GM21737 (cell line): ENCODE data around the gene TBC1D16.
"Not testable (repeated sequence)": the region's sequence is repeated elsewhere in the genome, so short reads cannot be mapped to it uniquely, and the experiment has no call there.

Experiments
- ATAC-seq: cut with Tn5 transposase; IDR thresholded peaks from one replicate; pipeline ENCODE4 v1.9.1; 2021; ENCODE audit warnings: mild to moderate bottlenecking, moderate library complexity; ENCODE audit not compliant: unreplicated experiment

TBC1D16 gene

GRCh38 chr17:79977161-79977631 is 58.5 kb downstream of the TBC1D16 start:
- ATAC-seq, result no peak

GRCh38 chr17:79976451-79976850 is 59.2 kb downstream of the TBC1D16 start:
- no peak for ATAC-seq

DNA sequence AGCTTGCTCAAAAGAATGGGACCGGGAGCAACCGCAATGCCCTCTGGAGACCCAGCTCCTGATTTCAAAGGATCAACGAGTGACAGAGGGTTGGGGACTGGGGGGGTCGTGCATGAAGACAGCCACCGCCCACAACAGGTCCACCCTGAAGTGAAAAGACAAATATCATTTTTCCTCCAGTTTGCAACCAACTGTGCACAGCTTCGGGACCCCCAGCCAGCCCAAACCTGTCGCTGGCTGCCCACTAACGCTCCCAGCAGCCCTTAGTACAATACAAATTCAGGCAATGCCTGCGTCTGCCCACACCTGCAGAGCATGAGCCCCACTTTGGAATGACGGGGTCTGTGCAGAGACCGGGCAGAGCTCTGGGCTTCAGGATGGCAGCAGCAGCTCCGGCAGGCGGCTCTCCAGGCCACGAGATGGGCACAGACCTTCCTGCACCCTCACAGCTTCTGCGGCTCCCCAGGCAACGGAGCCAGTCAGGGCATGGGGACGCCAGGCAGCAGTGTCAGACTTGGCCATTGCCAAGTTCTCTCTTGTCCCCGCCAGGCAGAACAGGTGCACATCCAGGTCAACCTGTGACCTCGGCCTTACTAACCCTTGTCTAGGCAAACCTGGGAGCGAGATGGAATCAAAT is 60.1 kb downstream of the TBC1D16 start:
- no peak for ATAC-seq

- ATAC-seq, result no peak
These were observed 60.8 kb downstream of the TBC1D16 start for GRCh38 chr17:79974566-79975497.

DNA sequence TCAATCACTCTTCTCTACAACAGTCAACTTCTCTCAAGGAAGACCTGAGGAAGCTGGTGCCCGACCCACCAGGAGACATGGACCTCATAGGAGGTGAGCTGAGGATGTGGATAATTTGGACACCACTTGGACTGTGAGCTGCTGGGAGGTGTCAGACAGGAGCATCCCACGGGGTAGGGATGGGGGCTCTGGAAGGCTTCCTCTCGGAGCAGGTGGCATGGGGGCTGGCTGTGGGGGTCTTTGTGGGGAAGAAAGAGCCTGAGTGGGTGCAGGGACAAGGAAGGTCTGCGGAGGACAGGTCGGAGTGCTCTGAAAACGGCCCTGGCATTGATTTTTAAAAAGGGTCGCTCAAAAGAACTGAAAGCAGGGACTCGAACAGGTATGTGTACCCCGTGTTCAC is 64.0 kb downstream of the TBC1D16 start:
- ATAC-seq, result no peak

DNA sequence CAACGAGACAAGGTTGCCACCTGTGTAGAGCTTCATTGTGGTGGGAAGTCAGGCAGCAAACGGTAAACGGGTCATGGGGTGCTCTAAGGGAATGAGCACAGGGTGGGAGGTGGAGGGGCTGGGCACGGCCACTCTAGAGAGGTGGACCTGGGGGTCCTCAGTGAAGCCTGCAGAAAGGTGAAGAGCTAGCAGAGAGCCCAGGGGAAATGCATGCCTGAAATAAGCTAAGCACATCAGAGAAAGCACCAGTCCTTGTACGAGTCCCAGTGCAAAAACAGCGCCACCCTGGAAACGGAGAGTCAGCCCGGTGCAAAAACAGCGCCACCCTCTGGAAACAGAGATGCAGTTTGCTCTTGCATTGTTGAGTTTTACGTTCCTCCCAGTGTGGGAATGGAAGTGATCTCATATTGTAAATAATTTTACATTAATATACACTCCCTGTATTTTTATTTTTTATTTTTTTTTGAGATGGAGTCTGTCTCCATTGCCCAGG is 65.0 kb downstream of the TBC1D16 start:
- ATAC-seq, result no peak

- ATAC-seq, result no peak
These were observed 65.8 kb downstream of the TBC1D16 start for GRCh38 chr17:79969906-79970305.

GRCh38 chr17:79968116-79968515 is 67.6 kb downstream of the TBC1D16 start:
- no peak for ATAC-seq

GRCh38 chr17:79966681-79967080 is 69.0 kb downstream of the TBC1D16 start:
- ATAC-seq, result no peak

GRCh38 chr17:79965806-79966205 is 69.9 kb downstream of the TBC1D16 start:
- no peak for ATAC-seq

- ATAC-seq, result not testable (repeated sequence)
These were observed 73.2 kb downstream of the TBC1D16 start for GRCh38 chr17:79962467-79962866.

GRCh38 chr17:79961567-79961966 is 74.1 kb downstream of the TBC1D16 start:
- not testable (repeated sequence) for ATAC-seq

DNA sequence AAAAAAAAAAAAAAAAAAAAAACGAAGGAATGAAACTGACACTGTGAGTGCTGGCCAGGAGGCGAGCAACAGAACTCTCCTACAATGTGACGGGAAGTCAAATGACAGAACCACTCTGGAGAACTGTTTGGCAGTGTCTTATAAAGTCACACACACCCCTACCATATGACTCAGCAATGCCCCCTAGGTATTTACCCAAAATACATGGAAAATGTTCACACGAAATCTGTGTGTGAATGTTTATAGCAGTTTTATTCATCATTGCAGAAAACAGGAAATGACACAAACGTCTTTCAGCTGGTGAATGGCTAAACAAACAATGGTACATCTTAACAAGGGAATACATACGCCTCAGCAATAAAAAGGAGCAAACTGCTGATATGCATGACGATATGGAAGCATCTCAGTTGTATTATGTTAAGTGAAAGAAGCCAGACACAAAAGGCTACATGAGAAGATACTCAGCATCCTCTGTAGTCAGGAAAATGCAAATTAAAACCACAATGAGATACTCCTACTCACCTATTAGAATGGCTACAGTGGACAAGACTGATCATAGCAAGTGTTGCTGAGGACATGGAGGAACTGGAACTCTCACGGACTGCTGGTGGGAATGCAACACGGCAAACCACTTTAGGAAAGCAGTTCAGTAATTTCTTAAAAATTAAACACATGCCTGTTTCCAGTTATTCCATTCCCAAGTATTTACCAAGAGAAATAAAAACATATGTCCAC is 74.7 kb downstream of the TBC1D16 start:
- ATAC-seq, result no peak

DNA sequence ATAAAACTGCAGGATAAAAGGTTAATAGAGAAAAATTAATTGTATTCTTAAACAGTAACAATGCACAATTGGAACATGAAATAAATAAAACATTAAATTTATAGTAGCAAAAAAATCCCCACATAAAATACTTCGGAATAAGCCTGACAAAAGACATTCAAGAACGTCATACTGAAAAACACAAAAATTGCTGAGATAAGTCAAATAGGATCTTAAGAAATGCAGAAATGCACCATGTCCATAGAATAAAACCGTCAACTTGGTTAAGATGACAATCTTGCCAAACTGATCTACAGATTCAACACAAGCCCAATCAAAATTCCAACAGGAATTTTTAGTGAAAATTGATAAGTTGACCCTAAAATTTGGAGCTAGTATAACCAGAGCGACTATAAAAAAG is 76.6 kb downstream of the TBC1D16 start:
- no peak for ATAC-seq

GRCh38 chr17:79956853-79957252 is 78.8 kb downstream of the TBC1D16 start:
- no peak for ATAC-seq

GRCh38 chr17:79956441-79956735 is 79.3 kb downstream of the TBC1D16 start:
- not testable (repeated sequence) for ATAC-seq

- no peak for ATAC-seq
These were observed 79.8 kb downstream of the TBC1D16 start for GRCh38 chr17:79955691-79956440.

DNA sequence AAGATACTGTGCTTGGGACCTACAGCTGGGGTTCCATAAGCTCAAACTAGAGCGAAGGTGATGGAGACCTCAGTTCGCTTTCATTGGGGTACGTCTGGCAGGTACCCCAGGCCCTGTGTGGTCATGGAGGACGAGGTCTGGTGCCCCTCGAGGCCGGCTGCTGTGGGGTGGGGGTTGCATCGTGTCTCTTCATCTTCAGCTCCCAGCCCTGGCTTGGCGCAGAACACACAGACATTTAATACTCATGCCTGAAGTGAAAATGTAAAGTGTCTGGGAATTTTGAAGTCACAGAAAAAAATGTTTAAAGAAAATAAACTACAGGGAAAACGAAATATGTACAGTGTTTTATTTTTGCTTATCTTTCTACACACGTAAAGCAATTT is 80.5 kb downstream of the TBC1D16 start:
- ATAC-seq, result no peak

- no peak for ATAC-seq
These were observed 81.1 kb downstream of the TBC1D16 start for GRCh38 chr17:79954281-79955166.

DNA sequence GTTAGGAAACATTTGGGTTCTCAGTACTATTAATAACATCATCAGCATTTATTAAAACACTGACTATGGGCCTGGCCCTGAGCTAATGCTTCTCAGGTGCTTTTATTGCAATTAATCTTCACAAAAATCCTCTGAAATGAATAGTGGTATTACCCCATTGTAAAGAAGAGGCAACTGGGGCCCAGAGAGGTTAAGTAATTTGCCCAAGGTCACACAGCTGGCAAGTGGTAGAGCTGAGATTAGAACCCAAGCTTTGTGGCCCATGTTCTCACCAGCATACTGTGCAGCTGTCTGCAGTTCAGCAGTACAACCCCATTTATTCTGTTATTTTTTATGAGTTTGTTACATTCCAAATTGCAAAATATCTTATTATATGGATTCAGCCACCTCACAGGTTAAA is 82.3 kb downstream of the TBC1D16 start:
- ATAC-seq, result no peak
